GM10847 (cell line): Measurements from ENCODE around the gene IFT27.

ENCODE experiments used
- POLR2A ChIP-seq: IDR thresholded peaks from 2 replicates; pipeline ENCODE4 v1.6.1; 2011; ENCODE audit not compliant: insufficient read length; ENCODE audit errors: extremely low read depth

IFT27 gene

DNA sequence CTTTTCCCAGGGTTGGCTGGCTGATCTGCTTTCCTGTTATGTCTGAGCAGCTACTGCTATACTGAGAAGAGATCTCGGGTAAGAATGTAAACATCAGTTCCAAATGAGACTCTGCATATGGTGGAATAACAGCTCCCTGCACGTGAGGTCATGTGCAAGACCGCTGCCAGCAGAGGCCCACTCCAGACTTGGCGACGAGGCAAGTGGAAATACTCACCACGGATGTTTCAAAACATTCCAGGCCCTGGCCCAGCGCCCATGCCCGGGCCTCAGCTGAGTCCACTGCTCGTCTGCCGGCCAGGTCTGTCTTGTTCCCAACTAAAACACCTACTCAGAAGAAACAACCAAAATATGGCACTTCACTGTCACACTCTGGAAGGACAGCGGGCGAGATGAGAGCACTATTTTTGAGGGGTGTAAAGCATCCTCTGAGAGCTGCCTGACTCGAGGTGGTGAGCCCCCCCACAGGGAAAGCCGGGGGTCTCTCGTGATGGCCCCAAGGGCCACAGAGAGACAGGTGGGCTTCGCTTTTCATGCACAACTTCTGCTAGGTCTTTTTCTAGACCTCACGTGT is 13.1 kb downstream of the IFT27 start:
- TF ChIP-seq POLR2A, result no peak

DNA sequence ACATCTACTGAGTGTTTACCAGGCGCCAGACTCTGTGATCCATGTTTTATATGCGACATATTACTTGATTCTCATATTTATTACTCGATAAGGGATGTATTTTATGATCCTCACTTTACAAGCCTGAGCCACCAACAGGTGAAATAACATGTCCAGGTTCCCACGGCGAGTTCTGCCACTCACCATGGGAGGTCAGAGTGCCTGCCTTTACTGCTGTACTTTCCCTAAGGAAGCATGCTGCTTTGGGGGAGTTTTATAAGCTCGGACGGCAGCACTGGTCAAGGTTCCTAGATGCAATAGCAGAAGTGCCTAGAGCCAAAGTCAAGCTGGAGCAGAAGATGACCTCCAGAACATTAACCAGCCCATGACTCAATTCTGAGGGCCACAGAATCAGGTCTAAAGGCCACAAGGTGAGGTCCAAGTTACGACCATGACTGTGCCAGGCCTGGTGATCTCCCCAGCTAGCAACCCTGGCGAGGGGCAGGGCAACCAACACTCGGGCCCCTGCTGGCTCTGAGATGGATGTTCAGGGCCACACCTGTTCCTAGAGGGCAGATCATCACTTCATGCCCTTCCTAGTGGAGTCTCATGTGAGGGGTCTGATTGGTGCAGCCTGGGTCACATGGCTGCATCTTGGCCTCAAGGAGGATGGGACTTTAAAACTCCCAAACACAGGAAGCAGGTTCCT is 14.2 kb downstream of the IFT27 start:
- no peak for TF ChIP-seq POLR2A

DNA sequence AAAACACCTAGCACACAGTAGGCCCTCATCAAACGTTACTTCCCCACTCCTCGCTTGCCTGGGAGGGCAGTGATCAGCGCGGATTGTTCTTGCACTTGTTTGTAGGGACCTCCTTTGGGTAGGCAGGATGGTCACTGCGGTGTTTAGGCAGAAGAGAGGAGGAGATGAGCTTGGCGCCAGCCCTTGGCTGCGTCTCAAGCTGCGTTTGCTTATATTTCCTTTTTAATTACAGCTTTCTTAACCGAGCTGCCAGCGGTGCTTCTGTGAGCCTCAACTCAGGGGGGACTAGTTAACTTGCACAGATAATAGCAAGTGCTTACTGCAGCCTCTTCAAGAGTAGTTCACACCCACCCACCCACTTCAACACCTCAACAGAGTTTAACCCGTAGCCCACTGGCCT is 15.1 kb downstream of the IFT27 start:
- no peak for TF ChIP-seq POLR2A

DNA sequence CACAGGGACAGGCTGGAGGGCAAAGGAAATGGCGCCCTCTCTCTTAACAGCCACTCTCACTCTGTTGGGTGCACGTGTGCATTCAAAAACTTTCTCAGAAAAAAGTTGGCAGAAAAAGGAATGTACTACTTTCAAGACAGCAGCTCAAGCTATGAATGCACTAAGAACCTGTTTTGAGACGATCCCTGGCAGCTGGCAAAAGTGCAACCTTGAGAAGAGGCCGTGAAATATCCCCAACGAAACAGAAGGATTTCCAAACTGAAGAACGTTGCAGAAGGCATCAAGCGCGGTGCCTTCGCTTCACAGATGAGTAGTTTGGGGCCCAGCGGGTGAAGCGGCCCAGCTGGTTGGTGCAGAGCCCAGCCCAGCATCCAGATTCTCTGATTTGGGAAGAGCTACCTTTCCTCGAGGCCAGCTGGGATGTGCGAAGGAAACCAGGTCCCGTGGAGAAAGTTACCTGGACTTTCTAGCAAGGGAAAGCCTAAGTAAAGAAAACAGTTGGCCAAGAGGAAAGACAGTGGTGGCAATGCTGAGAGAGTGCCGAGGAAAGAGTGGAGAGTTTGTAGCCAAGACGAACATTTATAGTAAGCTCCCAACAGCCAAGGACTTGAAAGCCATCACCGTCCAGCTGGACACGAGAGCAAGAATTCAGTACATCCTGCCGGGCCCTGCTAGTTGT is 16.3 kb downstream of the IFT27 start:
- TF ChIP-seq POLR2A, result no peak

DNA sequence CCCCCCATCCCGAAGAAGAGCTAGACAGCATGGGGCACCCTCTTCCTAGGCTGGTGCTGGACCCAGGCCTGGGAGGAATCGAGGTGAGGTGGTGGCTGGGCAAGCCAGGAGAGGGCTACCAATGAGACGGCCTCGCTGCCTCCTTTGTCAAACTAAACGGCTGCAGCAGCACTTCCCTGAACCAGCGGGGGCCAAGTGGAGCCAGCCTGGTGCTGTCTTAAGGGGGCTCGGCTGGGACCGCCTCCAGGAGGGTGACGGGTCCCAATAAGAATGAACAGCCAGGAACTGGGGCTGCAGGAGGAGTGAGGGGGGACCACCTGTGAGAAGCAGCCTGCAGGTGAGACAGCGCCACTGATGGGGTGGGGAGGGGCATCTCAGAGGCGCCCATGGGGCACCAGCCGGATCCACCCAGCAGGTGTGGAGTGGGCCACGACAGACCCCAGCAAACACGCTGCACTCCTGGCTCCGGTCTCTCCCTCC is 17.1 kb downstream of the IFT27 start:
- no peak for TF ChIP-seq POLR2A

DNA sequence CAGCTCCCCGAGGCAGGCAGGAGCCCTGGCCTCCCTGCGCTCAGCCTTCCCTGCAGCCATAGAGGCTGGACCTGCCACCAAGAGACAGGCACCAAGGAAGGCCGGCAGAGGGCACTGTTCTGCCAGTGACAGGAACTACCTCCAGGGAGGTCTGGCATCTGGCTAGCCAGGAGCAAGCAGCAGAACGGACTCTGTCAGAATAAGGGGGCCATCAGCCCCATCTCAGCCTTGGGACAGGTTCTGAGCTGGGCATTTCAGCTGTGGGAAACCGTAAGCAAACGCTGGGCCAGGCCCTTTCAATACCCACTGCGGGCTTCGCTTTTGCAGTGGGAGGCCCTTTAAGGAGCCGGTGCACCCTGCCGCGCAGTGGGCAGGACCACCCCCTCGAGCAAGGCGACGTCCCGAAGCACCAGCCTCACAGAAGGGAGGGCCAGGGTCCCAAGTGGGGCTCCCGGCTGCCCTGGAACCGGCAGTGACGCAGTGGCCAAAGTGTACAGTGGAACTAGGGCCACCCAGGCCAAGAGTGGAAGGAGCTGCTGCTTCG is 18.2 kb downstream of the IFT27 start:
- TF ChIP-seq POLR2A, result no peak

DNA sequence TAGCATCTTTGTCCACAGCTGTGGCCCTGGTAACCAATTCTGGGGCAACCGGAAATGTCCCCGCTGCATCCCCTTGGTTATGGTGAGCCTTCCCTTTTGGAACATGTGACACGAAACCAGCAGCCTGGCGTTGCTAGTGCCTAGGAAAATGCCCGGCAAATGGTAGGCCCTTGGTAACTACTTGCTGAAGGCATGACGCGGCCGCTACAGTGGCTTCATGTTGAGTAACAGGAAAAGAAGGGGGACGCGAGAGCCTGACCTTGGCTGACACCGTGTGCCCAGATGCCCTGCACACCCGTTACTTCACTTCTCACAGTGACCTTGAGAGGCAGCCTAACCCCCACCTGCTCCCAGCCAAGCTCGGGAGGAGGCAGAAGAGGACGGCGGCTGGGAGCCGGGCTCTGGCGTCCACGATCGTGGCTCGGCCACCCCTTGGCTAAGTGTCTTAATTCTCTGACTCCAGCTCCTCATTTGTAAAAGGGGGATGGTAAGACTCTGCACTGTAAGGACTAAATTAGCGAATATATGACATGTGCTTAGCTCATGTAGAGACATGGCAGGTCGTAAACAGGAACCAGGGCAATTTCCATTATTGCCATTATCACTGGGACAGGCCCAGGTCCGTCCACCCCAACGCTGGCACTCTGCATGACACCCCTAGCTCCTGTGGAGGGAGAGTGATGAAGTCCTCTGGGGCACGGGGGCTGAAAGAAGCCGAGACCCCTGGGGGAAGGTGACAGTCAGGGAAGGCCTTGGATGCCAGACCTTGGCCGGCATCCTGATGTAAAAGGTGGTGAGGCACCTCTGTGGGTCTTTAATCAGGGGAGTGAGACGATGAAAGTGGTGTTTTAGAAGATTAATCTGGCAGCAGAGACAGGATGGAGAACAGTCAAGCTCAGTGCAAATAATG is 18.9 kb downstream of the IFT27 start:
- no peak for TF ChIP-seq POLR2A

DNA sequence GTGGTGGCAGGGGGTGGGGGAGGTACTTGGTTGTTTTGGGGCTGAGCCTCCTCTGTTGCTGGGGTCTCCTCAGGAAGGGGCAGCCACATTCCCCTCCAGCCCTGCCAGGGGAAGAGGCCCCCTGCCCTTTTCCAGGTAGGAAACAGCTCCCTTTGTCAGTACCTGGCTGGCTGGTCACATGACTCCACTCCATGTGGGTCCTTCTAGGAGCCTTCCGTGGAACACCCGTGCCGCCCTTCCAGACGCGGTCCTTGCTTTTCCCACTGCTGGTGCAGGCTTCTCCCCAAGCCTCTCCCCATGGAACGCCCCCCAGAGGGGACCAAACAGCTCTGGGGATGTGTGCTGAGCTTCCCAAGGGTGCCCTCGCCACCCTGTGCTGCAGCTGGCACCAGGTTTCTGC is 19.9 kb downstream of the IFT27 start:
- TF ChIP-seq POLR2A, result no peak

DNA sequence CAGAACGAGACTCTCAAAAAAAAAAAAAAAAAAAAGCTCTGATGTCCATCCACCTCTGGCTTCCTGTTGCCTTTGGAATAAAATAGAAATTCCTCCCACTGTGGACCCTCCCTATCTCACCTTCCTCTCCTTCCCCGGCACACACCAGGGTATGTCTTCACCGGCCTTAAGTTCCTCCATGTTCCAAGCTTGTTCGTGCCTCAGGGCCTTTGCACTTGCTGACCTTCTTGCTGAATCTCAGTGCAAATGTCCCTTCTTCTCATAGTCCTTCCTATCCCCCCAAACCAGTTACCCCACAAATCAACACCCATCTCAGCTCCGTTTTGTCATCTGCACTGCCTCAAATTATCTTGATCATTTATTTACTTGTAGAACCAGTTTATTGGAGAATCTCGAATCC is 20.6 kb downstream of the IFT27 start:
- TF ChIP-seq POLR2A, result no peak

DNA sequence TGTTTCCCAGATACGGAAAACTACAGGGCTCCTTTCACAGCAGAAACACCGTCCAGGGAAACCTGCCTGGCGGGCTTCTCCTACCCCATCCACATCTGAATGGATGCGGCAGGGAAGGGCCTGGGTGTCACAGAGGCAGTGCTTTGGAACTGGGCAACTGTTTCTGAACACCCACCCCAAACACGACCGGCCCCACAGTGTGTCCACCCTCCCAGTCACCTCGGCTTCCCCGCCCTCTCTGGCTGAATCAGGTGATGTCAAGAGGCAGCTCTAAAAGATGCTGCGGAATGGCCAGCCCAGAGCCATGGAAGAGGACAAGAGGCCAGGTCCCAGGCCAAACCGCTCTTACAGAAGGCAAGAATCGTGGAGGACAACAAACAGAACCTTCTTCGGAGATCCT is 22.0 kb downstream of the IFT27 start:
- TF ChIP-seq POLR2A, result no peak

DNA sequence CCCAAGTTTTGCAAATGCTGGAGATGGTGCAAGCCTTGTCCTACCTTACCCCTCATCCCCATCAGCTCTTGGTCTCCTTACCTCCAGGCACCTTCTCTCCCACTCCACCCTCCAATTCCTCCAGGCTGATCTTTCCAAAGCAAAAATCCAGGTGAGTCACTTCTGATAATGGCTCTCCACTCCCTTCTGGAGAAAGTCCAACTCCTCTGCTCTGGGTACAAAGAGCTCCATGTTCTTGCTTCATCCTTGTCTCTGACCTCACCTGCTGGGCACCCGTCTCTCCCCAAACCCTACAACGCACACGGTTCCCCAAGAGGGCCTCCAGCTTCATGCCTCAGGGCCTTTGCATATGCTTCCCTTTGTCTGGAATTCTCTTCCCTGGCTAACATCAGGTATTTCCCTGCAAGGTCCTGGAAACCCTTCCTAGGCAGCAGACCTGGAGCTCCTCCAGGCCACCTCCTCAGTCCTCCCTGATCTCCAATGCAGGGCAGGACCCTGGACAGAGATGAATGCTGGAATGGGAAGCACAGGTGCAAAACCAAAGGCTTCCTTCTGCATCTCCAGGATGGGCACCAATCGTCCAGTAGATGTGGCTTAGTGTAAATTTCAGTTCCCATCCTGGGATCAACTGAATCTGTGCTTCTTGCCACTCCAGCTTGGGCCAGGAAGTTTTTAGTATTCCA is 22.7 kb downstream of the IFT27 start:
- TF ChIP-seq POLR2A, result no peak

DNA sequence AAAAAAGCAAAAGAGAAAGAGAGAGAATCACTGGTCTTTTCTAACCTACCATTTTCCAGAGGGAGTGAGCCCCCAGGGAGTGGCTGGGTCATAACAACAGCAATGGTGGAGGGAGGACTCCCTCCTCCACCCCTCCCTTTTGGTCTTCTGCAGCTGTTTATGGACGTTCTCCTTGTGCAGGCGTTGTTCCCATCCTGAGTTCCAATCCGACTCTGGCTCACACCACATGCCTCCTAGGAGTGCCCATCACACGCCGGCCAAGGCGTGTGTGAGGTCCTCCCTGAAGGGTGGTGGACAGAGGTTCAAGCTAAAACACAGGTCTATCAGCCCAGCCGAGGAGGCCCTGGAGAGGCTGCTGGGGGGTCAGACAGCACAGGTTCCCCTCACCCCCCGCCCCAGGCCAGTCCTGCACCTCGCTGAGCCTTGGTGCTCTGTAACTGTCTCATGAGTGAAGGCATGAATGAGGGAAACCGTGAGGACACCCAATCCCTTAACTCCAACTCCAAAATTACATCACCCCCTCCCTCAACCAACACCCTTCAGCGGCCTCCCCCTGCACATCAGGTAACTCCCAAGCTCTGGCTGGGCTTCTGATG is 29.4 kb downstream of the IFT27 start:
- TF ChIP-seq POLR2A, result no peak

DNA sequence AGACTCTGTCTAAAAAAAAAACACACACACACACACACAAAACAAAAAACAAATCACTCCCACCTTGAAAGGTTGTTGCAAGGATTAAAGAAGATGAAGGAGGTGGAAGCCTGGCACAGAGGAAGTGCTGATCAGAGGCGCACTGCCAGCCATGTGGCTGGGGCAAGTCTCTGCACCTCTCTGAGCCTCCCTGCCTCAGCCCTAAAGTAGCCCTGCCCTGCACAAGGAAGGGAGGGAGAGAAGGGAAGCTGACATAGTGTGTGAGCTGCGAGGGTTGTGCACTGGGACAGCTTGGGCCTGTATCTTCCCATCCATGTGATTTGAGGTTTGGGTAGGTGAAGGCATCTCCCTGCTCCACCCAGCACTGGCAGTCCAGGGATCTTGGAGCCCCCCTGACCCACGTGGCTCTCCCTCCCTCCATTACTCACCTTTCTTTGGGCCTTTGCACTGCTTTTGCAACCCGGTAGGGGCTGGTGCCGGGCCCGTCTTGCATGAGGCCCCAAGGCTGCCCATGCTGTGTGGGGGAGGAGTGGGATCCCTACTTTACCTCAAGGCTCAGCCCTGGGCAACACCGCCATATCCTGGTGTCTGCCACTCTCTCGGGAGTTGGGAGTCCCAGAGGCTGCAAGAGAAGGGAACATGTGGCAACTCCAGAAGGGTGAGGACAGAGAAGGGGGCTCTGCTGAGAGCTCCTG is 30.5 kb downstream of the IFT27 start:
- no peak for TF ChIP-seq POLR2A

DNA sequence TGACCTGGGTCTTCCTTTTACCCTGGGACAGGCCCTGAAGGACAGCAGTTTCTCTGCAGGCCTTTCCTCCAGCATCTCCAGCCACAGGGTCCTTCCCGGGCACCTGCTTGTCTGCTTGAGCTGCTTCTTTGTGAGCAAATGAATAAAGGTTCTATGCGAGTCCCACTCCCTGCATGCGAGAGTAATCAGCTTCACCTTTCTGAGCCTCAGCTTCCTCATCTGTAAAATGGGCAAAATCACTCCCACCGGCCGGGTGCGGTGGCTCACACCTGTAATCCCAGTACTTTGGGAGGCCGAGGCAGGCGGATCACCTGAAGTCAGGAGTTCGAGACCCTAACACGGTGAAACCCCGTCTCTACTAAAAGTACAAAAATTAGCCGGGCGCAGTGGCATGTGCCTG is 31.1 kb downstream of the IFT27 start:
- no peak for TF ChIP-seq POLR2A
